Kidney epithelial cell (primary cell): ENCODE results near the gene ARHGEF17. TPM values are rescaled to one million over a fixed set of nuclear protein-coding genes. Genes with fewer than 3 reads are reported as not detected.
A peak's percentile ranks its signal among the peaks of the same experiment; 100 is the strongest.

Experiments
- DNase-seq: peaks from one replicate; pipeline ENCODE4 v3.0.0-alpha.2; 2010; ENCODE audit warnings: low read depth
- H3K27me3 ChIP-seq: 2 replicates; pipeline ENCODE4 v1.6.0; 2011; ENCODE audit warnings: low read length; ENCODE audit not compliant: control insufficient read depth, insufficient read depth
- H3K36me3 ChIP-seq: 2 replicates; pipeline ENCODE4 v1.5.1; 2011; ENCODE audit warnings: low read length; ENCODE audit not compliant: control insufficient read depth, insufficient read depth
- H3K4me3 ChIP-seq: 2 replicates; pipeline ENCODE4 v1.5.1; 2011; ENCODE audit warnings: low read depth, mild to moderate bottlenecking, control low read depth, low read length
- total RNA-seq: library from RNA; depleted of rRNA; stranded (reverse); fragments of >200 nt; gene quantifications from 2 replicates; pipeline ENCODE4 v1.2.3, GENCODE V29; 2015
- TF ChIP-seq, protein P1 (sequence below): IDR thresholded peaks from 2 replicates; pipeline ENCODE4 v1.5.1; 2011; ENCODE audit warnings: mild to moderate bottlenecking, moderate library complexity, low read length, control low read depth, inconsistent platforms; ENCODE audit not compliant: insufficient read depth, poor library complexity, severe bottlenecking

Gene ARHGEF17
- total RNA-seq, 1 donor from 2014 or later, result 25.5 TPM

DNA sequence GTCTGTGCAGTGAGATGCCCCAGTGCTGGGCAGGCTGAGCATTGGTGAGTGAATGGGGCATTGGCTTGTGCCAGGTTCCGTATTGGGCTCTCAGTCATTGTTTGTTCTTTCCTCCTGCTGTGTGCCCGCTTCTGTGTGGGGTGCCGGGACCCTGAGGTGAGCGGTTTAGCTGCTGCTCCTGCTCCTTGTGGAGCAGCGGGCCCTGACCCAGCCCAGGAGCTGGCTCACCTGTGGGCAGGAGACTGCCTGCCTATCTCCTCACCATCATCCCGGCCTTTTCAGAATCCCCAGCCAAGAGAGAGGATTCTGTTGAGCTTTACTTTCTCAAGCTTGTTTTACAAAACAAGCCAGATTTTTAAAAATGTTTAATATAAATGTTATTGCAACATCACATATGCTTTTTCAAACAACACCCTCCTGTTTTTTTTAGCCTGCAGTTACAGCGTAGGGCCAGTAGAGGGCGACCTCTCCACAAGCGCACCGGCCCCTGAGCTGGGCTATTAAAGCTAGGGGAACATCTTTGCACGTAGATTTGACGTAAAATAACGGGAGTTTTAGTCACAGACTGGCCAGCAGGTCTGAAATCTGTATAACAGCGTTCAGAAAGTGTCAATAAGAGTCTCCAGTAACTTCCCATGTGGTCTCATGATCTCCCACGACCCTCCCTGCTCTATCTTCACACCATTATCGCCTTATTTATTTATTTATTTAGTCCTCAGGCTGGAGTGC lies 43.0 kb downstream of the ARHGEF17 start:
- no peaks in the 10 kb centered on the region for H3K27me3 ChIP-seq
- no peak for DNase-seq

DNA sequence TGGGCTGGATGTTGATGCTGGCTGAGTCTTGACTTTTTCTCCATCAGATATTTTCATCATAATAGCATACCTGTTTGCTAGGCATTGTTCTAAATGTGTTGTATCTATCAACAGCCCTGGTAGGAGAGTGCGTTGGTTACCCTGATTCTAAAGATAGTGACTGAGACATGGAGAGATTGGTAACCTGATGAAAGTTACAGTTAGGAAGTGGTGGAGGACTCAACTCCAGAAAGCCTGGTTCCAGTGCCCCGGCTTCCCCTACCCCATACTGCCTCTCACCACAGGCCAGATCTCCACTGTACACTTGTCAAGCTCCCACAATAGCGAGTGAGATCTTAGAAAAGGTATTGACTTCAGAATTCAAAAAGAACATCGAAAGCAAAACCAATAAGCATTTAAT lies 45.3 kb downstream of the ARHGEF17 start:
- DNase-seq, result no peak
- TF ChIP-seq, protein P1, sequence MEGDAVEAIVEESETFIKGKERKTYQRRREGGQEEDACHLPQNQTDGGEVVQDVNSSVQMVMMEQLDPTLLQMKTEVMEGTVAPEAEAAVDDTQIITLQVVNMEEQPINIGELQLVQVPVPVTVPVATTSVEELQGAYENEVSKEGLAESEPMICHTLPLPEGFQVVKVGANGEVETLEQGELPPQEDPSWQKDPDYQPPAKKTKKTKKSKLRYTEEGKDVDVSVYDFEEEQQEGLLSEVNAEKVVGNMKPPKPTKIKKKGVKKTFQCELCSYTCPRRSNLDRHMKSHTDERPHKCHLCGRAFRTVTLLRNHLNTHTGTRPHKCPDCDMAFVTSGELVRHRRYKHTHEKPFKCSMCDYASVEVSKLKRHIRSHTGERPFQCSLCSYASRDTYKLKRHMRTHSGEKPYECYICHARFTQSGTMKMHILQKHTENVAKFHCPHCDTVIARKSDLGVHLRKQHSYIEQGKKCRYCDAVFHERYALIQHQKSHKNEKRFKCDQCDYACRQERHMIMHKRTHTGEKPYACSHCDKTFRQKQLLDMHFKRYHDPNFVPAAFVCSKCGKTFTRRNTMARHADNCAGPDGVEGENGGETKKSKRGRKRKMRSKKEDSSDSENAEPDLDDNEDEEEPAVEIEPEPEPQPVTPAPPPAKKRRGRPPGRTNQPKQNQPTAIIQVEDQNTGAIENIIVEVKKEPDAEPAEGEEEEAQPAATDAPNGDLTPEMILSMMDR, result no peak
- no peak overlapping the region for H3K4me3 ChIP-seq
- H3K36me3 ChIP-seq, result no peaks in the 10 kb centered on the region
- no peaks in the 10 kb centered on the region for H3K27me3 ChIP-seq

More for the DNA sequence above, 43.0 kb downstream of the ARHGEF17 start:
- Histone ChIP-seq H3K4me3 (no peak overlapping the region), H3K36me3 (no peaks in the 10 kb centered on the region)
- TF ChIP-seq, protein P1, result peak; percentile 99

DNA sequence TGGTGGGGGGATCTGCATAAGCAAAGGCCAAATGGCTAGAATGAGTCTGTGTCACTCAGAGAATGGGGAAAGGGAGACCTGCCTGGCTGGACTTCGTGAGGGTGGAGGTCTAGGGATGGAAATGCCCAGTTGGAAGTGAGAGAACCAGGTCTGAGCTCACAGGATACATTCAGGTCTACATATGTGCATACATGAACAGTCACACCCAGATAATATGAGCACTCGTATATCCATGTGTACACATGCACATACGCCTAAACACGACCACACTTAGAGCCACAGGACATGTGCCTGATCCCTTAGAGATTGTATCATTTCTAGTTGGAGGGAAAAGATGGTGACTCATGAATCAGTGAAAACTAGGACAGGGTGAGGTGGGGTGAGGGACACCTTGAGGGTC lies 47.0 kb downstream of the ARHGEF17 start:
- no peak for DNase-seq
- no peaks in the 10 kb centered on the region for H3K36me3 ChIP-seq
- TF ChIP-seq, protein P1, result no peak
- H3K27me3 ChIP-seq, result no peaks in the 10 kb centered on the region
- no peak overlapping the region for H3K4me3 ChIP-seq

DNA sequence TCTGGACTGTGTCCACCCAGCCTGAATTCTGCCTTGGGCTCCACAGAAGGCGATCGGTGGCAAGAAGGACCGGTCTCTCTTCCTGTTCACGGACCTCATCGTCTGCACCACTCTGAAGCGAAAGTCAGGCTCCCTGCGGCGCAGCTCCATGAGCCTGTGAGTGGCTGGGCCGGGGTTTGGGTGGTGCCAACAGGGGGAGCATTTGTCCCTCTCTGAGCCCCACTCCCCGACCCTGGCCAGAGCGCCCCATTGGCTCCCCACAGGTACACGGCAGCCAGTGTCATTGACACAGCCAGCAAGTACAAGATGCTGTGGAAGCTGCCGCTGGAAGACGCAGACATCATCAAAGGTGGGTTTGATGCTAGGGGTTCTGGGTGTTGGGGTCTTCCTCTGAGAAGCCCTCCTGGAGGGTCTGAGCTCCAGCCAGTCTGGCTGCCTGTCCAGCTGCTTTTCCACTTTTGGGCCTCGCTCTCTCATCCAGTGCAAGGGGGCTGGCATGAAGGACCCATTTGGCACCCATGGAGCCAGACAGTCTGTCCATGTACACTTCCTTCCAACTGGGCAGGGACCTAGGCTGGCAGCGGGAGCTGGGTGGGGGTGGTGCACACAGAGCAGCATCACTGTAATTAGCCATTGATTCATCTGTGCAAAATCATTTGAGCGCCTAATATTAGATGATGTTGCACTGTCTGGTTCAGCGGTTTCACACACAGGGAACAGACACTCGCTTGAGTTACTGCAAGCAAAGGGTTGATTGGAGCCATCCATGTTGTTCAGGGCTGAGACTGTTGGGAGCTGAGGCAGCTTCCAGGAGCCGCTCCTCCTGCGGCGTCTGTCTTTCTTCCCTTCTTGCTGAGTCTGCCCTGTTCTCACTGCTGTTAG lies 49.1 kb downstream of the ARHGEF17 start:
- DNase-seq, result no peak
- no peaks in the 10 kb centered on the region for H3K36me3 ChIP-seq
- no peaks in the 10 kb centered on the region for H3K27me3 ChIP-seq
- TF ChIP-seq, protein P1, result no peak
- no peak overlapping the region for H3K4me3 ChIP-seq

DNA sequence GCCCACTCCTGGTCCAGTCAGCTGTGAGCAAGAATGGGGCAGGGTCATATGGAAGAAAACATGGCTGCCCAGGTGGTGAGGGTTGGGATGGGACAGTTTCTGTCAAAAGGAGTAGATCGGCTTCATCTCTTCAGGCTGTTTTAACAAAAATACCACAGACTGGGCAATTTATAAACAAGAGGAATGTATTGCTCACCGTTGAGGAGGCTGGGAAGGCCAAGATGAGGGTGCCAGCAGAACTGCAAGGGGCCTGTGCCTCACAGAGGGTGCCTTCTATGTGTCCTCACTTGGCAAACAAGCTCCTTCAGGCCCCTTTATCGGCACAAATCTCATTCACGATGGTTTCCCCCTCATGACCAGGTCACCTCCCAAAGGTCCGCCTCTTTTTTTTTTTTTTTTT lies 50.0 kb downstream of the ARHGEF17 start:
- Histone ChIP-seq H3K4me3 (no peak overlapping the region), H3K27me3 (no peaks in the 10 kb centered on the region), H3K36me3 (no peaks in the 10 kb centered on the region)
- no peak for DNase-seq
- TF ChIP-seq, protein P1, result no peak
